H1 (cell line): ENCODE data around the gene UCP2. TPM values are rescaled to one million over a fixed set of nuclear protein-coding genes. Genes with fewer than 3 reads are reported as not detected.

Experiments
- CTCF ChIA-PET: fragments of 300-600 bp; sonication (Branson Sonifier 250); formaldehyde crosslinking; loops from one replicate; lab custom pipeline; 2021; ENCODE audit not compliant: partially characterized antibody; lab: Charles Lee
- POLR2A ChIA-PET: fragments of 300-600 bp; sonication (Branson Sonifier 250); formaldehyde crosslinking; loops from one replicate; lab custom pipeline; 2021; ENCODE audit warnings: inconsistent platforms; ENCODE audit not compliant: partially characterized antibody; lab: Charles Lee
- DNase-seq, 2 experiments: peaks; one replicate each; pipeline versions ENCODE4 v3.0.0 to v3.0.0-alpha.2; 2010 to 2022; ENCODE audit warnings: low spot score in 2 of 2, low read depth in 1 of 2, mixed read lengths in 1 of 2
- FAIRE-seq: peaks from 2 replicates; lab custom pipeline; 2011; peaks lifted over from hg19 to GRCh38; lab: Jason Lieb, UNC
- H2AFZ ChIP-seq: 2 replicates; pipeline ENCODE4 v1.8.1; 2012; ENCODE audit warnings: low read length, inconsistent platforms
- H2AK5ac ChIP-seq: 2 replicates; pipeline ENCODE4 v1.6.1; 2013; ENCODE audit warnings: low read depth, low read length
- H2BK120ac ChIP-seq: replicated peaks from 2 replicates; pipeline ENCODE3; 2013; ENCODE audit warnings: low read depth, low read length, inconsistent platforms
- H2BK12ac ChIP-seq: 2 replicates; pipeline ENCODE4 v1.6.1; 2013; ENCODE audit warnings: low read depth, low read length
- H2BK15ac ChIP-seq: 2 replicates; pipeline ENCODE4 v1.6.1; 2013; ENCODE audit warnings: low read length
- H2BK20ac ChIP-seq: 2 replicates; pipeline ENCODE4 v1.6.1; 2013; ENCODE audit warnings: low read length
- H2BK5ac ChIP-seq: 2 replicates; pipeline ENCODE4 v1.6.1; 2013; ENCODE audit warnings: low read depth, low read length
- H3K14ac ChIP-seq: 2 replicates; pipeline ENCODE4 v1.6.1; 2013; ENCODE audit warnings: inconsistent platforms; ENCODE audit not compliant: insufficient read length
- H3K18ac ChIP-seq: 2 replicates; pipeline ENCODE4 v1.6.1; 2013; ENCODE audit warnings: low read length; ENCODE audit errors: extremely low read depth
- H3K23ac ChIP-seq: 2 replicates; pipeline ENCODE4 v1.6.1; 2013; ENCODE audit warnings: inconsistent platforms; ENCODE audit not compliant: insufficient read length
- H3K23me2 ChIP-seq: 2 replicates; pipeline ENCODE4 v1.6.1; 2013; ENCODE audit warnings: low read depth, low read length
- H3K27ac ChIP-seq: 2 replicates; pipeline ENCODE4 v1.6.1; 2011; ENCODE audit warnings: low read depth, low read length, inconsistent platforms
- H3K27me3 ChIP-seq, 4 experiments: replicated peaks in 1 of 4; 1 replicate in 1 of 4; 2 replicates in 3 of 4; pipeline versions ENCODE4 v1.6.1 to v1.8.1; 2011 to 2013; ENCODE audit warnings: low read length in 3 of 4, mild to moderate bottlenecking in 3 of 4, inconsistent platforms in 2 of 4, mixed read lengths in 2 of 4, moderate library complexity in 1 of 4; ENCODE audit not compliant: control insufficient read depth in 3 of 4, insufficient read depth in 3 of 4; ENCODE audit errors: extremely low read depth in 1 of 4
- H3K36me3 ChIP-seq, 4 experiments: 2 replicates each; pipeline versions ENCODE4 v1.6.1 to v1.8.1; 2011 to 2013; ENCODE audit warnings: mild to moderate bottlenecking in 4 of 4, low read length in 3 of 4, moderate library complexity in 2 of 4, control low read depth in 1 of 4, inconsistent platforms in 1 of 4; ENCODE audit not compliant: insufficient read depth in 4 of 4, control insufficient read depth in 2 of 4
- H3K4ac ChIP-seq: replicated peaks from 2 replicates; pipeline ENCODE3; 2013; ENCODE audit warnings: low read length, low read depth, mixed read lengths, inconsistent platforms; ENCODE audit not compliant: insufficient read length
- H3K4me1 ChIP-seq, 4 experiments: replicated peaks in 1 of 4; 1 replicate in 1 of 4; 2 replicates in 3 of 4; pipeline versions ENCODE4 v1.6.1 to v1.8.1; 2011 to 2013; ENCODE audit warnings: low read length in 3 of 4, inconsistent platforms in 2 of 4, mixed read lengths in 1 of 4; ENCODE audit not compliant: insufficient read depth in 4 of 4, control insufficient read depth in 3 of 4
- H3K4me2 ChIP-seq, 2 experiments: 2 replicates each; pipeline versions ENCODE4 v1.6.1 to v1.8.1; 2011 to 2013; ENCODE audit warnings: low read depth in 2 of 2, low read length in 2 of 2, control low read depth in 1 of 2, inconsistent platforms in 1 of 2, mild to moderate bottlenecking in 1 of 2; ENCODE audit not compliant: insufficient read depth in 1 of 2
- H3K4me3 ChIP-seq, 4 experiments: fragments of 200-600, 300-600 bp in 1 of 4; sonication (generic), shearing (Covaris generic), sonication (Bioruptor Twin) in 1 of 4; 2 replicates each; pipeline versions ENCODE4 v1.5.1 to v1.8.1; 2011 to 2016; ENCODE audit warnings: low read length in 4 of 4, low read depth in 3 of 4, control low read depth in 2 of 4, inconsistent platforms in 2 of 4, mild to moderate bottlenecking in 2 of 4, mixed read lengths in 1 of 4, moderate library complexity in 1 of 4; ENCODE audit not compliant: insufficient read depth in 2 of 4; ENCODE audit errors: extremely low read depth in 1 of 4
- H3K56ac ChIP-seq: replicated peaks from 2 replicates; pipeline ENCODE3; 2013; ENCODE audit warnings: low read depth, mild to moderate bottlenecking, mixed read lengths, low read length, inconsistent platforms; ENCODE audit not compliant: insufficient read length
- H3K79me1 ChIP-seq: 2 replicates; pipeline ENCODE4 v1.6.1; 2013; ENCODE audit warnings: low read depth, low read length, control low read depth
- H3K79me2 ChIP-seq, 2 experiments: 2 replicates each; pipeline versions ENCODE4 v1.6.1 to v1.8.1; 2012 to 2013; ENCODE audit warnings: low read length in 2 of 2, mild to moderate bottlenecking in 2 of 2, inconsistent platforms in 1 of 2; ENCODE audit not compliant: insufficient read depth in 2 of 2, control insufficient read depth in 1 of 2
- H3K9ac ChIP-seq, 4 experiments: replicated peaks in 1 of 4; 1 replicate in 1 of 4; 2 replicates in 3 of 4; pipeline versions ENCODE4 v1.6.1 to v1.8.1; 2011 to 2013; ENCODE audit warnings: low read depth in 3 of 4, low read length in 3 of 4, control low read depth in 2 of 4, mild to moderate bottlenecking in 2 of 4, moderate library complexity in 2 of 4, inconsistent platforms in 1 of 4; ENCODE audit errors: extremely low read depth in 1 of 4
- H3K9me3 ChIP-seq, 2 experiments: 2 replicates each; pipeline versions ENCODE4 v1.6.1 to v1.8.1; 2012 to 2013; ENCODE audit warnings: mild to moderate bottlenecking in 2 of 2, moderate library complexity in 2 of 2, control low read depth in 1 of 2, inconsistent platforms in 1 of 2, low read depth in 1 of 2, low read length in 1 of 2, mixed read lengths in 1 of 2; ENCODE audit not compliant: insufficient read depth in 2 of 2
- H4K20me1 ChIP-seq, 2 experiments: replicated peaks in 1 of 2; 2 replicates each; pipeline versions ENCODE3 to v1.8.1; 2011 to 2013; ENCODE audit warnings: inconsistent platforms in 2 of 2, low read length in 2 of 2, mild to moderate bottlenecking in 1 of 2; ENCODE audit not compliant: insufficient read depth in 2 of 2, control insufficient read depth in 1 of 2
- H4K5ac ChIP-seq: 2 replicates; pipeline ENCODE4 v1.6.1; 2013; ENCODE audit warnings: low read length, low read depth, mixed read lengths, inconsistent platforms; ENCODE audit not compliant: insufficient read length
- H4K8ac ChIP-seq: 2 replicates; pipeline ENCODE4 v1.8.0; 2013; ENCODE audit warnings: mild to moderate bottlenecking, moderate library complexity, low read length, inconsistent platforms; ENCODE audit not compliant: insufficient read depth; ENCODE audit errors: extremely low read depth
- H4K91ac ChIP-seq: replicated peaks from 2 replicates; pipeline ENCODE3; 2013; ENCODE audit warnings: low read length, mixed read lengths, inconsistent platforms; ENCODE audit not compliant: insufficient read length
- ATF2 ChIP-seq: IDR thresholded peaks from 2 replicates; pipeline ENCODE4 v1.6.1; 2012; ENCODE audit warnings: low read length, inconsistent platforms
- CBX5 ChIP-seq: fragments of 300-800, 300-1000 bp; sonication (generic); IDR thresholded peaks from 2 replicates; pipeline ENCODE4 v1.7.1; 2016; ENCODE audit warnings: antibody characterized with exemption, low read length, low read depth
- CHD1 ChIP-seq: IDR thresholded peaks from 2 replicates; pipeline ENCODE4 v1.6.1; 2012; ENCODE audit warnings: low read depth, low read length, improper control_type of control experiment
- CREB1 ChIP-seq: IDR thresholded peaks from 2 replicates; pipeline ENCODE4 v1.6.1; 2012; ENCODE audit warnings: inconsistent platforms
- FOSL1 ChIP-seq: IDR thresholded peaks from 2 replicates; pipeline ENCODE4 v1.6.1; 2011; ENCODE audit warnings: mild to moderate bottlenecking, low read depth, low read length, moderate library complexity; ENCODE audit not compliant: insufficient read depth
- KDM1A ChIP-seq: fragments of 200-600, 300-600 bp; sonication (generic); IDR thresholded peaks from 2 replicates; pipeline ENCODE4 v1.7.1; 2016; ENCODE audit warnings: mild to moderate bottlenecking, low read length, borderline replicate concordance
- MAX ChIP-seq: IDR thresholded peaks from 2 replicates; pipeline ENCODE4 v1.6.1; 2012; ENCODE audit warnings: inconsistent platforms
- NRF1 ChIP-seq: IDR thresholded peaks from 2 replicates; pipeline ENCODE4 v1.6.1; 2011; ENCODE audit warnings: mild to moderate bottlenecking, low read depth, low read length, improper control_type of control experiment
- RNF2 ChIP-seq: fragments of 200-900, 300-1000 bp; sonication (generic); IDR thresholded peaks from 2 replicates; pipeline ENCODE4 v1.7.1; 2016; ENCODE audit warnings: borderline replicate concordance, low read depth, mild to moderate bottlenecking, antibody characterized with exemption, low read length; ENCODE audit not compliant: poor library complexity, severe bottlenecking; ENCODE audit errors: missing control alignments
- WGBS, 2 experiments: shearing (Covaris generic) in 1 of 2; methylation state at CpG; one replicate each; pipeline versions ENCODE4 v1.1.6 to v1.1.7; 2013 to 2015; ENCODE audit warnings: low lambda C conversion rate in 2 of 2, mixed read lengths in 2 of 2, inconsistent platforms in 1 of 2, low coverage in 1 of 2, missing lambda C conversion rate in 1 of 2; ENCODE audit not compliant: insufficient replicate concordance in 2 of 2, insufficient coverage in 1 of 2, insufficient read length in 1 of 2; ENCODE audit errors: extremely low coverage in 1 of 2, missing lambda C conversion rate in 1 of 2; 5-methylcytosine and 5-hydroxymethylcytosine counted together
- polyA plus RNA-seq, 7 experiments: library from polyadenylated mRNA; depleted of rRNA in 3 of 7; stranded (reverse) in 5 of 7; unstranded in 2 of 7; fragments of >200 nt in 5 of 7; fragments of 200-250 nt in 2 of 7; gene quantifications; 1 replicate in 5 of 7; 2 replicates in 1 of 7; 4 replicates in 1 of 7; pipeline versions ENCODE4 v1.2.1 to v1.2.3, GENCODE V29; 2011 to 2013; ENCODE audit warnings: missing spikeins in 2 of 7, mixed read lengths in 2 of 7
- total RNA-seq: library from RNA; stranded (reverse); fragmentation: NEBNext Ultra II Directional; extraction: Animal tissue kit (Norgen Biotek cat#: 25700); gene quantifications from 2 replicates; pipeline ENCODE4 v1.2.1, GENCODE V29; 2021

Gene UCP2
- total and polyA plus RNA-seq, 2 of the 8 experiments (the other 6 are each of a cell fraction or from before 2014, with no cell fraction given) = 46.2 to 55.2 TPM

GRCh38 chr11:74004759-74005615 lies 22.3 kb upstream of the UCP2 start:
- no peak for FAIRE-seq
- TF ChIP-seq KDM1A = no peak
- TF ChIP-seq ATF2 = no peak
- TF ChIP-seq CBX5 = no peak
- TF ChIP-seq CHD1 = no peak
- TF ChIP-seq FOSL1 = no peak
- no peak for TF ChIP-seq MAX
- no peak for TF ChIP-seq NRF1
- TF ChIP-seq RNF2 = no peak
- no peak for TF ChIP-seq CREB1

More at GRCh38 chr11:74004759-74005615, 22.3 kb upstream of the UCP2 start:
- no peaks in the 10 kb centered on the region for H3K79me2 ChIP-seq
- H2AK5ac ChIP-seq = no peak overlapping the region
- no peak for DNase-seq
- POLR2A ChIA-PET = interaction anchor here (1.2 kb wide), 1 partner anchor 10 kb away, joined by 3 read pairs; no protein-coding TSS in a partner anchor
- no peak overlapping the region for H2BK120ac ChIP-seq
- no peak overlapping the region for H2AFZ ChIP-seq
- no peak overlapping the region for H3K9ac ChIP-seq
- no peaks in the 10 kb centered on the region for H3K27me3 ChIP-seq
- no peak overlapping the region for H2BK20ac ChIP-seq
- WGBS, 2 experiments = 86% methylated on average over 11 of the region's 11 CpGs; no CpG with 5 or more reads in 1 of the 2 experiments
- H3K27ac ChIP-seq = no peak overlapping the region
- no peak overlapping the region for H3K56ac ChIP-seq
- H3K36me3 ChIP-seq = no peaks in the 10 kb centered on the region; a peak in 2 of 8 replicates
- no peak overlapping the region for H3K14ac ChIP-seq
- no peak overlapping the region for H4K91ac ChIP-seq
- no peaks in the 10 kb centered on the region for H4K20me1 ChIP-seq
- no peak overlapping the region for H3K23ac ChIP-seq
- H2BK5ac ChIP-seq = no peak overlapping the region
- no peak overlapping the region for H2BK12ac ChIP-seq
- no peak overlapping the region for H4K5ac ChIP-seq
- no peak overlapping the region for H2BK15ac ChIP-seq
- CTCF ChIA-PET = interaction anchor here (1.9 to 2.0 kb wide), 2 partner anchors 32 to 41 kb away, joined by 4 to 5 read pairs; no protein-coding TSS in a partner anchor
- H3K18ac ChIP-seq = no peak overlapping the region
- H3K9me3 ChIP-seq = no peaks in the 10 kb centered on the region
- no peak overlapping the region for H3K4me2 ChIP-seq
- H3K79me1 ChIP-seq = no peaks in the 10 kb centered on the region
- H3K4me1 ChIP-seq = no peaks in the 10 kb centered on the region; a peak in 1 of 7 replicates
- H3K4ac ChIP-seq = no peak overlapping the region
- no peak overlapping the region for H3K4me3 ChIP-seq
- H4K8ac ChIP-seq = no peak overlapping the region; the same call in 1 of the 2 replicates
- H3K23me2 ChIP-seq = no peaks in the 10 kb centered on the region
